ENCODE measurements around the gene SMARCA4.

Gene SMARCA4

GRCh38 chr19:10981252-10981895 lies 20.5 kb downstream of the SMARCA4 start:
- peaks cover 89% of the 10 kb centered on the region for H3K79me2 ChIP-seq (ENCODE audit: insufficient read depth, low read length)
- no peaks in the 10 kb centered on the region for H3F3A ChIP-seq (ENCODE audit: low read depth)
- H3K27me3 ChIP-seq (ENCODE audit: insufficient read depth, low read length, poor library complexity, severe bottlenecking), result no peaks in the 10 kb centered on the region
- no peak overlapping the region for H3K9ac ChIP-seq (ENCODE audit: low read depth, low read length, poor library complexity, severe bottlenecking)
- peaks cover 55% of the 10 kb centered on the region; the same call in 1 of the 2 replicates for H3K36me3 ChIP-seq (ENCODE audit: insufficient read depth, low read length)
- no peaks in the 10 kb centered on the region for H3K4me1 ChIP-seq (ENCODE audit: insufficient read depth, low read length, poor library complexity, severe bottlenecking)
- no peak overlapping the region for H3K4me2 ChIP-seq (ENCODE audit: low read depth, low read length, poor library complexity, severe bottlenecking)
- no peaks in the 10 kb centered on the region for H3K9me2 ChIP-seq (replicated peaks; ENCODE audit: low read depth, low read length)
- no peaks in the 10 kb centered on the region for H3K9me3 ChIP-seq (ENCODE audit: insufficient read depth, low read depth, low read length)
- no peak overlapping the region for H2AFZ ChIP-seq (ENCODE audit: low read length)
- H3K4me3 ChIP-seq (ENCODE audit: low read length, poor library complexity, severe bottlenecking), result no peak overlapping the region
- peaks cover 80% of the 10 kb centered on the region for H4K20me1 ChIP-seq (ENCODE audit: insufficient read depth, low read length, poor library complexity, severe bottlenecking)
- TF ChIP-seq CTCF (conservative IDR thresholded peaks at IDR 0.05; ENCODE audit: low read length) (no peak), EZH2phosphoT487 (IDR thresholded peaks at IDR 0.05; ENCODE audit: borderline replicate concordance) (no peak)

GRCh38 chr19:10983026-10983425 lies 22.2 kb downstream of the SMARCA4 start:
- TF ChIP-seq CTCF (conservative IDR thresholded peaks at IDR 0.05; ENCODE audit: low read length), result no peak
- no peak for TF ChIP-seq EZH2phosphoT487 (IDR thresholded peaks at IDR 0.05; ENCODE audit: borderline replicate concordance)
- Histone ChIP-seq H3K79me2 (ENCODE audit: insufficient read depth, low read length) (peaks cover 72% of the 10 kb centered on the region), H3K9me3 (ENCODE audit: insufficient read depth, low read depth, low read length) (no peaks in the 10 kb centered on the region), H3K4me2 (ENCODE audit: low read depth, low read length, poor library complexity, severe bottlenecking) (no peak overlapping the region), H4K20me1 (ENCODE audit: insufficient read depth, low read length, poor library complexity, severe bottlenecking) (peaks cover 74% of the 10 kb centered on the region), H3K4me1 (ENCODE audit: insufficient read depth, low read length, poor library complexity, severe bottlenecking) (no peaks in the 10 kb centered on the region), H3K36me3 (ENCODE audit: insufficient read depth, low read length) (peaks cover 71% of the 10 kb centered on the region; the same call in 1 of the 2 replicates), H3K27me3 (ENCODE audit: insufficient read depth, low read length, poor library complexity, severe bottlenecking) (no peaks in the 10 kb centered on the region), H3F3A (ENCODE audit: low read depth) (no peaks in the 10 kb centered on the region), H2AFZ (ENCODE audit: low read length) (no peak overlapping the region), H3K4me3 (ENCODE audit: low read length, poor library complexity, severe bottlenecking) (no peak overlapping the region), H3K9me2 (replicated peaks; ENCODE audit: low read depth, low read length) (no peaks in the 10 kb centered on the region), H3K9ac (ENCODE audit: low read depth, low read length, poor library complexity, severe bottlenecking) (no peak overlapping the region)

- Histone ChIP-seq H3K4me1 (ENCODE audit: insufficient read depth, low read length, poor library complexity, severe bottlenecking) (no peaks in the 10 kb centered on the region), H3F3A (ENCODE audit: low read depth) (no peaks in the 10 kb centered on the region), H3K4me2 (ENCODE audit: low read depth, low read length, poor library complexity, severe bottlenecking) (no peak overlapping the region), H3K4me3 (ENCODE audit: low read length, poor library complexity, severe bottlenecking) (no peak overlapping the region), H3K9ac (ENCODE audit: low read depth, low read length, poor library complexity, severe bottlenecking) (no peak overlapping the region), H3K9me2 (replicated peaks; ENCODE audit: low read depth, low read length) (no peaks in the 10 kb centered on the region), H3K9me3 (ENCODE audit: insufficient read depth, low read depth, low read length) (no peaks in the 10 kb centered on the region), H4K20me1 (ENCODE audit: insufficient read depth, low read length, poor library complexity, severe bottlenecking) (peaks cover 66% of the 10 kb centered on the region), H2AFZ (ENCODE audit: low read length) (no peak overlapping the region), H3K27me3 (ENCODE audit: insufficient read depth, low read length, poor library complexity, severe bottlenecking) (no peaks in the 10 kb centered on the region), H3K79me2 (ENCODE audit: insufficient read depth, low read length) (peaks cover 62% of the 10 kb centered on the region), H3K36me3 (ENCODE audit: insufficient read depth, low read length) (peaks cover 83% of the 10 kb centered on the region; the same call in 1 of the 2 replicates)
- TF ChIP-seq CTCF (conservative IDR thresholded peaks at IDR 0.05; ENCODE audit: low read length) (no peak), EZH2phosphoT487 (IDR thresholded peaks at IDR 0.05; ENCODE audit: borderline replicate concordance) (no peak)
Observed at GRCh38 chr19:10984166-10984735, 23.4 kb downstream of the SMARCA4 start.

Data from Loucy (cell line).